ENCODE results near the gene FASTK. TPM values are rescaled to one million over a fixed set of nuclear protein-coding genes. Genes with fewer than 3 reads are reported as not detected.

Gene FASTK
- total RNA-seq, 1 experiment from 2014 or later = 92.8 TPM

GRCh38 chr7:151122796-151123157 is 42.2 kb upstream of the FASTK start:
- Histone ChIP-seq H3K4me3 (no peak overlapping the region), H3K4me1 (no peaks in the 10 kb centered on the region), H3K36me3 (peaks cover 38% of the 10 kb centered on the region), H3K9me3 (replicated peaks) (no peaks in the 10 kb centered on the region), H3K27me3 (no peaks in the 10 kb centered on the region), H3K27ac (no peak overlapping the region)
- no peak for DNase-seq

DNA sequence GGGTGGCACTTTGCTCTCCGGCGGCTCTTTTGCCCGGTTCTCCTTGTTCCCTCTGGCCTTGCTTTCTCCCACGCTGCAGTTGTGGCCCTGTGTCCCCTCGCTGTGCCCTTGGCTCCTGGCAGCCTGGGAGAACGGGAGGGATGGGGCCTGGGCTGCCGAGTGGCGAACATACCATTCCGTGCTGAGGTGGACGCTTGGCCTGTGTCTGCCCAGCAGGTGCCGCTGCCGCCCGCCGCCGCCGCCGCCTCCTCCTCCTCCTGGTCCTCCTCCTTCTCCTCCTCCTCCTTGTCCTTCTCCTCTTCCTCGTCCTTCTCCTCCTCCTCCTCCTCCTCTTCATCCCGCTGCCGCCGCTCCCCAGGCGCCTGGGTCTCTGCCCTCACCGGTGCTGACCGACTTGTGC is 41.7 kb upstream of the FASTK start:
- DNase-seq = no peak
- peaks cover 41% of the 10 kb centered on the region for H3K36me3 ChIP-seq

GRCh38 chr7:151121380-151122170 is 41.0 kb upstream of the FASTK start:
- H3K4me3 ChIP-seq = no peak overlapping the region
- no peak for DNase-seq
- H3K27me3 ChIP-seq = no peaks in the 10 kb centered on the region
- no peaks in the 10 kb centered on the region for H3K4me1 ChIP-seq
- H3K36me3 ChIP-seq = peaks cover 42% of the 10 kb centered on the region
- H3K27ac ChIP-seq = no peak overlapping the region
- H3K9me3 ChIP-seq (replicated peaks) = no peaks in the 10 kb centered on the region

More for the DNA sequence above, 41.7 kb upstream of the FASTK start:
- no peaks in the 10 kb centered on the region for H3K9me3 ChIP-seq (replicated peaks)
- no peaks in the 10 kb centered on the region for H3K4me1 ChIP-seq
- no peaks in the 10 kb centered on the region for H3K27me3 ChIP-seq
- no peak overlapping the region for H3K4me3 ChIP-seq
- no peak overlapping the region for H3K27ac ChIP-seq

DNA sequence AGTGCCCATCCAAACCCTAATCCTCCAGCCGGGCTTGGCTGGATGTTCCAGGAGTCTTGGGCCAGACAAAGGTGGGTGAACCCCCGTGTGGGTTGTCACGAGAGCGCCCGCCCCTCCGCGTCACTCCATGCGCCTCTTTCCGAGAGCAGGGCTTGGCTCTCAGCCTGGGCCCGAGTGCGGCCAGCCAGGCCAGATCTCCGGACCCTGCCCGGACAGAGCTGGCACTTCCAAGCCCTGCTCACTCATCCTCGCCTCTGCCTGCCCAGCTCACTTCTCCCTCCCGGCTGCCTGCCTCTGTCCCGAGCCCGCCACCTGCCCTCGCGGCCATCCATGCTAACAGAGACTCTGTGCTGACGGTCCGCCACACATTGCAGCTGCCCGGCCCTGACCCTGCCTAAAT is 40.3 kb upstream of the FASTK start:
- no peak for DNase-seq
- Histone ChIP-seq H3K4me3 (no peak overlapping the region), H3K36me3 (peaks cover 42% of the 10 kb centered on the region), H3K27ac (no peak overlapping the region), H3K27me3 (no peaks in the 10 kb centered on the region), H3K9me3 (replicated peaks) (no peaks in the 10 kb centered on the region), H3K4me1 (no peaks in the 10 kb centered on the region)

DNA sequence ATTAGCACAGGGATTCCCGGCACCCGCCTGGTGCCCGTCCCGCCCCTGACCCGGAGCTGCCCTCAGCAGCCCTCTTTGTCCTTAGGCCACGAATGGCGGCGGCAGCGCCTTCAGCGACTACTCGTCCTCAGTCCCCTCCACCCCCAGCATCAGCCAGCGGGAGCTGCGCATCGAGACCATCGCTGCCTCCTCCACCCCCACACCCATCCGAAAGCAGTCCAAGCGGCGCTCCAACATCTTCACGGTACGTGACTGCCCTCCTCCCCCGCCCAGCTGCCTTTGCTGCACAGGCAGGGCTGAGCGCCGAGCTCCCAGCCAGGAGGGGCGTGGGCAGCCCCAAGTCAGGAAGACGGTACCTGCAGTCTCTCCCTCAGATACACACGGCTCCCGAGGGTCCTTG is 39.3 kb upstream of the FASTK start:
- no peaks in the 10 kb centered on the region for H3K9me3 ChIP-seq (replicated peaks)
- H3K36me3 ChIP-seq = peaks cover 34% of the 10 kb centered on the region
- DNase-seq = no peak
- H3K4me1 ChIP-seq = no peaks in the 10 kb centered on the region
- H3K27ac ChIP-seq = no peak overlapping the region
- no peaks in the 10 kb centered on the region for H3K27me3 ChIP-seq
- no peak overlapping the region for H3K4me3 ChIP-seq

- DNase-seq = no peak
- Histone ChIP-seq H3K9me3 (replicated peaks) (no peaks in the 10 kb centered on the region), H3K4me1 (no peaks in the 10 kb centered on the region), H3K4me3 (no peak overlapping the region), H3K27ac (no peak overlapping the region), H3K36me3 (peaks cover 29% of the 10 kb centered on the region), H3K27me3 (no peaks in the 10 kb centered on the region)
Observed at GRCh38 chr7:151119055-151119415, 38.4 kb upstream of the FASTK start.

GRCh38 chr7:151118108-151119054 is 37.8 kb upstream of the FASTK start:
- DNase-seq = no peak
- Histone ChIP-seq H3K27me3 (no peaks in the 10 kb centered on the region), H3K9me3 (replicated peaks) (no peaks in the 10 kb centered on the region), H3K4me3 (no peak overlapping the region), H3K4me1 (no peaks in the 10 kb centered on the region), H3K36me3 (peaks cover 25% of the 10 kb centered on the region), H3K27ac (no peak overlapping the region)

DNA sequence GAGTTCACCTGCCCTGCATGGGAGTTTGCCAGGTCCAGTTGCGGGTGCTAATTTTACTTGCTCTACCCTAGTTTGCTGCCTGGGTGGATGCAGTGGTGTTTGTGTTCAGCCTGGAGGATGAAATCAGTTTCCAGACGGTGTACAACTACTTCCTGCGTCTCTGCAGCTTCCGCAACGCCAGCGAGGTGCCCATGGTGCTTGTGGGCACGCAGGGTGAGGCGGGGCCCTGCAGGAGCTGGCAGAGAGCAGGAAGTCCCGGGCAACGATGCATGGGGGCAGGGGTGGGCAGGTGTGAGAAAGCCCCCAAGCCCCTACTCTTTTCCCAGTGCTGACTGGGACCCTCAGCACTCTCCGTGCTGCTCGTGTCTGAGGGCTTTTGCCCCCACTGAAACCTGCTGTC is 37.0 kb upstream of the FASTK start:
- Histone ChIP-seq H3K27ac (no peak overlapping the region), H3K4me3 (no peak overlapping the region), H3K9me3 (replicated peaks) (no peaks in the 10 kb centered on the region), H3K4me1 (no peaks in the 10 kb centered on the region), H3K36me3 (peaks cover 22% of the 10 kb centered on the region), H3K27me3 (no peaks in the 10 kb centered on the region)
- DNase-seq = no peak

GRCh38 chr7:151116603-151117440 is 36.2 kb upstream of the FASTK start:
- Histone ChIP-seq H3K9me3 (replicated peaks) (no peaks in the 10 kb centered on the region), H3K27me3 (no peaks in the 10 kb centered on the region), H3K27ac (no peak overlapping the region), H3K4me3 (no peak overlapping the region), H3K4me1 (no peaks in the 10 kb centered on the region), H3K36me3 (peaks cover 22% of the 10 kb centered on the region)
- DNase-seq = no peak

DNA sequence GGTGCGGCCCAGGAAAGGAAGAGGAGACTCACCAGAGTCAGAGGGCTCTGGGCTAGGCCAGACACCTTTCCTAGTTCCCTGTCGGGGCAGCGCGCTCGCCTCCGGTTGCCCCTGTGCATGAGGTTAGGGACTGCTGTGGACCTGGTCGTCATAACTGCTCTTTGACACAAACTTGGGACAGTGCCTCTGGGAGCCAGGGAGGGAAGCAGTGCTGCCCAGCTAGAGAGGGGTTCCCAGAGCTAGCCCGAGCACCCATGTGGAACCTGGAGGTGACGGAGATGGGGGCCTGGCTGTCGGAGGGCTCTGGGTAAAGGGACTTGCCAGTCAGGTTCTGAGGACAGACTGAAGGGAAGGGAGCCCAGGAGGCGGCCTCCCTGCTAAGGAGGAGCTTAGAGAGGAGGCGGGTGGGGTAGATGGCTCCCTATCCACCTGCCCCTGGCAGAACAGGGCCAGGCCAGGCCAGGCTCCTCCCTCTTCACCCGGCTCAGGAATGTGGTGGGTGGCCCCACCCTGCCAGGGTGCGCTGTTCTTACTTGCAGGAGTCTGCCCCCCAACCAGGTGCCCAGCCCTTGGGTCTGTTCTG is 35.3 kb upstream of the FASTK start:
- Histone ChIP-seq H3K4me3 (no peak overlapping the region), H3K4me1 (no peaks in the 10 kb centered on the region), H3K36me3 (peaks cover 22% of the 10 kb centered on the region), H3K27me3 (no peaks in the 10 kb centered on the region), H3K9me3 (replicated peaks) (no peaks in the 10 kb centered on the region), H3K27ac (no peak overlapping the region)
- DNase-seq = no peak

- no peak for DNase-seq
- peaks cover 20% of the 10 kb centered on the region for H3K36me3 ChIP-seq
- no peak overlapping the region for H3K27ac ChIP-seq
- no peak overlapping the region for H3K4me3 ChIP-seq
- no peaks in the 10 kb centered on the region for H3K4me1 ChIP-seq
- no peaks in the 10 kb centered on the region for H3K9me3 ChIP-seq (replicated peaks)
- H3K27me3 ChIP-seq = no peaks in the 10 kb centered on the region
Observed at GRCh38 chr7:151115121-151115835, 34.7 kb upstream of the FASTK start.

DNA sequence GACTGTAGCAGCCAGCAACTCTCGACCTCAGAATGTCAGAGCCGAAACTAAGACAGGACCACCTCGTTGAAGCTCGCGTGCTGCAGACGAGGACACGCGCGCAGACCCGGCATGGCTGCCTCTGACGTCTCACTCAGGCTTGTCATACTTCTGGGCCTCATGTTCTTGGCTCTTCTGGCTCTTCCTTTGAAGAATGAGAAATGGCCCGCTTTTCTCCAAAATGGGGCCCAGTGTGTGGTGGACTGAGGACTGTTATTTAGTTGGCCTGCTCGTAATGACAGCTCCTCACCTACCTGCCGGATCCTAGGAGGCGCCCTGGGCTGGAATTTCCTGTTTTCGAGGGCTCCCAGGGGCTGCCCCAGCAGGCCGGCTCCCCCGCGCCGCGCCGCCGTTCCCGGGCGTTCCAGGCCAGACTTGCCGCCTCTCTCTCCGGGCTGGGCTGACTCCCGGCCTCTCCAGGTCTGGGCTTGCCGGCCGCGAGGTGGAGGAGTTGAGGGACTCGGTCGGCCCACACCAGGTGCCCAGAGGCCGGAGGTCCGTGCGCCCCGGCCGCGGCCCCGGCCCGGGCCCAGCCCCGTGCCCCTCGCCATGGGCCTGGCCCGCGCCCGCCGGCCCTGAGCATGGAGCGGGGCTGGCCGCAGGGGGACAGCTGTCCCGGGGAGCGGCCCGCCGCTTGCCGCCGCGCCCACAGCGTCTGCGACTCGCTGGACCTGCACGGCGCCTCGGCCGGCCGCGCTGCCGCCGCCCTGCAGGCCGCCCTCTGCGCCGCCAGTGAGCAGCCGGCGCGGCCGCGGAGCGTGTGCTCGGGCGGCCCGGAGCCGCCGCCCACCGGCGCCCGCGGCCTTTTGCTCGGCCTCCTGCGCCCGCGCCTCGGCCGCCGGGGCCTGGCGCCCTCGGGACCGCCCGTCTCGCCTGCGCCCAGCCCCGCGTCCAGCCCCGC is 33.8 kb upstream of the FASTK start:
- no peak overlapping the region for H3K4me3 ChIP-seq
- H3K9me3 ChIP-seq (replicated peaks) = no peaks in the 10 kb centered on the region
- peaks cover 17% of the 10 kb centered on the region for H3K36me3 ChIP-seq
- DNase-seq = no peak
- no peak overlapping the region for H3K27ac ChIP-seq
- H3K27me3 ChIP-seq = no peaks in the 10 kb centered on the region
- H3K4me1 ChIP-seq = no peaks in the 10 kb centered on the region

Measured in SJCRH30 (cell line).